ENCODE data around the gene RBM20. TPM values are rescaled to one million over a fixed set of nuclear protein-coding genes. Genes with fewer than 3 reads are reported as not detected.

RBM20 gene
- total and polyA plus RNA-seq, 2 experiments from 2014 or later, result not detected

- Histone ChIP-seq H3K9me2 (ENCODE audit: insufficient read depth) (no peaks in the 10 kb centered on the region), H3K4me3 (no peak overlapping the region), H3F3A (ENCODE audit: insufficient read depth) (peaks cover 8% of the 10 kb centered on the region; the same call in 1 of the 2 replicates), H3K4me1 (ENCODE audit: insufficient read depth) (peaks cover 12% of the 10 kb centered on the region), H4K20me1 (ENCODE audit: insufficient read depth) (no peaks in the 10 kb centered on the region), H3K79me2 (ENCODE audit: insufficient read depth) (no peaks in the 10 kb centered on the region), H3K4me2 (ENCODE audit: unreplicated experiment) (no peak overlapping the region), H3K9ac (no peak overlapping the region), H3K9me3 (ENCODE audit: low read depth) (no peaks in the 10 kb centered on the region), H2AFZ (no peak overlapping the region), H3K27ac (no peak overlapping the region), H3K36me3 (ENCODE audit: low read depth) (no peaks in the 10 kb centered on the region), H3K27me3 (replicated peaks; ENCODE audit: insufficient read depth) (peaks cover 24% of the 10 kb centered on the region)
- in situ Hi-C loops (cut with MboI), result loop anchor here (25.0 kb wide), 1 partner anchor 1367 kb away; no protein-coding TSS in a partner anchor
- no peak for DNase-seq
- TF ChIP-seq EZH2 (IDR thresholded peaks at IDR 0.05; ENCODE audit: insufficient read depth, poor library complexity, severe bottlenecking), result no peak
- TF ChIP-seq EZH2phosphoT487 (IDR thresholded peaks at IDR 0.05; ENCODE audit: insufficient read depth, low read depth), result no peak
- WGBS, 2 experiments (ENCODE audit: low coverage in 1 of 2, low lambda C conversion rate in 2 of 2, missing lambda C conversion rate in 2 of 2), result 68 to 74% methylated on average over 3 of the region's 3 CpGs
These were observed 126.1 kb downstream of the RBM20 start for GRCh38 chr10:110770243-110770642.

- H3K9me3 ChIP-seq (ENCODE audit: low read depth), result no peaks in the 10 kb centered on the region
- no peaks in the 10 kb centered on the region for H4K20me1 ChIP-seq (ENCODE audit: insufficient read depth)
- H3K4me3 ChIP-seq, result no peak overlapping the region
- H3K9ac ChIP-seq, result no peak overlapping the region
- no peak overlapping the region for H3K4me2 ChIP-seq (ENCODE audit: unreplicated experiment)
- TF ChIP-seq EZH2phosphoT487 (IDR thresholded peaks at IDR 0.05; ENCODE audit: insufficient read depth, low read depth), result no peak
- TF ChIP-seq EZH2 (IDR thresholded peaks at IDR 0.05; ENCODE audit: insufficient read depth, poor library complexity, severe bottlenecking), result no peak
- no peak for DNase-seq
- H3F3A ChIP-seq (ENCODE audit: insufficient read depth), result peaks cover 8% of the 10 kb centered on the region; the same call in 1 of the 2 replicates
- no peak overlapping the region for H3K27ac ChIP-seq
- H3K79me2 ChIP-seq (ENCODE audit: insufficient read depth), result no peaks in the 10 kb centered on the region
- peaks cover 12% of the 10 kb centered on the region for H3K4me1 ChIP-seq (ENCODE audit: insufficient read depth)
- H3K27me3 ChIP-seq (replicated peaks; ENCODE audit: insufficient read depth), result peaks cover 29% of the 10 kb centered on the region
- 62 to 95% methylated on average over 1 of the region's 1 CpG for WGBS, 2 experiments (ENCODE audit: low coverage in 1 of 2, low lambda C conversion rate in 2 of 2, missing lambda C conversion rate in 2 of 2)
- no peaks in the 10 kb centered on the region for H3K36me3 ChIP-seq (ENCODE audit: low read depth)
- no peak overlapping the region for H2AFZ ChIP-seq
- in situ Hi-C loops (cut with MboI), result loop anchor here (25.0 kb wide), 1 partner anchor 1366 kb away; no protein-coding TSS in a partner anchor
- H3K9me2 ChIP-seq (ENCODE audit: insufficient read depth), result no peaks in the 10 kb centered on the region
These were observed 127.3 kb downstream of the RBM20 start for GRCh38 chr10:110771486-110771885.

- WGBS, 2 experiments (ENCODE audit: low coverage in 1 of 2, low lambda C conversion rate in 2 of 2, missing lambda C conversion rate in 2 of 2), result 90% methylated on average over 4 of the region's 4 CpGs
- in situ Hi-C loops (cut with MboI), result loop anchor here (25.0 kb wide), 1 partner anchor 1365 kb away; no protein-coding TSS in a partner anchor
- no peaks in the 10 kb centered on the region for H3K36me3 ChIP-seq (ENCODE audit: low read depth)
- H3K79me2 ChIP-seq (ENCODE audit: insufficient read depth), result no peaks in the 10 kb centered on the region
- H3K4me2 ChIP-seq (ENCODE audit: unreplicated experiment), result no peak overlapping the region
- H3K9me2 ChIP-seq (ENCODE audit: insufficient read depth), result no peaks in the 10 kb centered on the region
- no peak overlapping the region for H3K9ac ChIP-seq
- no peak for DNase-seq
- no peak overlapping the region for H2AFZ ChIP-seq
- H3K27me3 ChIP-seq (replicated peaks; ENCODE audit: insufficient read depth), result peaks cover 33% of the 10 kb centered on the region
- H3K27ac ChIP-seq, result no peak overlapping the region
- no peaks in the 10 kb centered on the region for H3K9me3 ChIP-seq (ENCODE audit: low read depth)
- H3K4me1 ChIP-seq (ENCODE audit: insufficient read depth), result peaks cover 12% of the 10 kb centered on the region
- H3F3A ChIP-seq (ENCODE audit: insufficient read depth), result peaks cover 8% of the 10 kb centered on the region; the same call in 1 of the 2 replicates
- no peak overlapping the region for H3K4me3 ChIP-seq
- no peaks in the 10 kb centered on the region for H4K20me1 ChIP-seq (ENCODE audit: insufficient read depth)
- TF ChIP-seq EZH2 (IDR thresholded peaks at IDR 0.05; ENCODE audit: insufficient read depth, poor library complexity, severe bottlenecking) (no peak), EZH2phosphoT487 (IDR thresholded peaks at IDR 0.05; ENCODE audit: insufficient read depth, low read depth) (no peak)
These were observed 127.9 kb downstream of the RBM20 start for GRCh38 chr10:110771991-110772390.

- TF ChIP-seq EZH2phosphoT487 (IDR thresholded peaks at IDR 0.05; ENCODE audit: insufficient read depth, low read depth), result no peak
- TF ChIP-seq EZH2 (IDR thresholded peaks at IDR 0.05; ENCODE audit: insufficient read depth, poor library complexity, severe bottlenecking), result no peak
- no peak overlapping the region for H3K4me3 ChIP-seq
- no peak for DNase-seq
- no peak overlapping the region for H3K9ac ChIP-seq
- peaks cover 8% of the 10 kb centered on the region; the same call in 1 of the 2 replicates for H3F3A ChIP-seq (ENCODE audit: insufficient read depth)
- 94 to 97% methylated on average over 3 of the region's 3 CpGs for WGBS, 2 experiments (ENCODE audit: low coverage in 1 of 2, low lambda C conversion rate in 2 of 2, missing lambda C conversion rate in 2 of 2)
- no peaks in the 10 kb centered on the region for H3K79me2 ChIP-seq (ENCODE audit: insufficient read depth)
- H4K20me1 ChIP-seq (ENCODE audit: insufficient read depth), result no peaks in the 10 kb centered on the region
- no peaks in the 10 kb centered on the region for H3K9me2 ChIP-seq (ENCODE audit: insufficient read depth)
- H3K36me3 ChIP-seq (ENCODE audit: low read depth), result no peaks in the 10 kb centered on the region
- in situ Hi-C loops (cut with MboI), result loop anchor here (25.0 kb wide), 1 partner anchor 1365 kb away; no protein-coding TSS in a partner anchor
- H3K4me1 ChIP-seq (ENCODE audit: insufficient read depth), result peaks cover 12% of the 10 kb centered on the region
- no peak overlapping the region for H2AFZ ChIP-seq
- H3K4me2 ChIP-seq (ENCODE audit: unreplicated experiment), result no peak overlapping the region
- H3K9me3 ChIP-seq (ENCODE audit: low read depth), result no peaks in the 10 kb centered on the region
- peaks cover 39% of the 10 kb centered on the region for H3K27me3 ChIP-seq (replicated peaks; ENCODE audit: insufficient read depth)
- H3K27ac ChIP-seq, result no peak overlapping the region
These were observed 128.4 kb downstream of the RBM20 start for GRCh38 chr10:110772454-110773025.
